HepG2 (cell line): Measurements from ENCODE around the gene ANKRD44. TPM values are rescaled to one million over a fixed set of nuclear protein-coding genes. Genes with fewer than 3 reads are reported as not detected.

Source experiments
- FIP1L1 ChIP-seq: fragments of 200-400 bp; formaldehyde crosslinking; IDR thresholded peaks from 2 replicates; pipeline ENCODE4 v1.6.1; 2018; ENCODE audit warnings: low read depth, mild to moderate bottlenecking, low read length, moderate library complexity, borderline replicate concordance; ENCODE audit not compliant: insufficient read depth
- GFI1 ChIP-seq: sonication (generic); formaldehyde crosslinking; IDR thresholded peaks from 2 replicates; pipeline ENCODE4 v1.5.0; 2020; ENCODE audit warnings: missing genetic modification reagents, mild to moderate bottlenecking, borderline replicate concordance
- KDM2A ChIP-seq: sonication (generic); formaldehyde crosslinking; IDR thresholded peaks from 2 replicates; pipeline ENCODE4 v1.4.0; 2020; ENCODE audit warnings: low read depth, missing genetic modification reagents, borderline replicate concordance
- ZFP41 ChIP-seq: sonication (generic); formaldehyde crosslinking; IDR thresholded peaks from 2 replicates; pipeline ENCODE4 v1.4.0; 2020; ENCODE audit warnings: mild to moderate bottlenecking, missing genetic modification reagents, borderline replicate concordance
- ZNF282 ChIP-seq: fragments of 450-650 bp; IDR thresholded peaks from 2 replicates; pipeline ENCODE4 v1.6.1; 2018; ENCODE audit not compliant: partially characterized antibody
- ZNF3 ChIP-seq: IDR thresholded peaks from 2 replicates; pipeline ENCODE4 v1.7.0; 2017; ENCODE audit warnings: inconsistent platforms
- polyA plus RNA-seq, 8 experiments: library from polyadenylated mRNA; depleted of rRNA in 3 of 8; stranded (reverse) in 7 of 8; unstranded in 1 of 8; fragments of >200 nt; fragmentation: Illumina TruSeq in 4 of 8; extraction: Trizol in 4 of 8; gene quantifications; 2 replicates each; pipeline versions ENCODE4 v1.2.1 to v1.2.3, GENCODE V29; 2011 to 2016; ENCODE audit warnings: low read depth in 4 of 8, missing spikeins in 1 of 8, mixed read lengths in 1 of 8; ENCODE audit not compliant: insufficient read depth in 1 of 8
- total RNA-seq, 5 experiments: library from RNA; depleted of rRNA; stranded (reverse); fragments of >200 nt; fragmentation: Illumina TruSeq; extraction: Trizol; gene quantifications; 2 replicates each; pipeline ENCODE4 v1.2.3, GENCODE V29; 2016; ENCODE audit warnings: low read depth in 1 of 5
- TF ChIP-seq, protein P1 (sequence below): sonication (generic); formaldehyde crosslinking; conservative IDR thresholded peaks from 2 replicates; pipeline ENCODE4 v1.4.0; 2020; ENCODE audit warnings: mild to moderate bottlenecking, missing genetic modification reagents, moderate library complexity
- TF ChIP-seq, protein P2 (sequence below): sonication (generic); formaldehyde crosslinking; IDR thresholded peaks from 2 replicates; pipeline ENCODE4 v1.4.0; 2020; ENCODE audit warnings: missing genetic modification reagents, borderline replicate concordance
- TF ChIP-seq, protein P3 (sequence below): sonication (generic); formaldehyde crosslinking; IDR thresholded peaks from 2 replicates; pipeline ENCODE4 v1.5.0; 2020; ENCODE audit warnings: mild to moderate bottlenecking, missing genetic modification reagents
- TF ChIP-seq, protein P4 (sequence below): sonication (generic); formaldehyde crosslinking; IDR thresholded peaks from 2 replicates; pipeline ENCODE4 v1.5.0; 2020; ENCODE audit warnings: mild to moderate bottlenecking, missing genetic modification reagents, borderline replicate concordance

The ANKRD44 gene
- total and polyA plus RNA-seq, 2 of the 13 experiments (the other 11 are each of a cell fraction or from before 2014, with no cell fraction given) = 0.04 to 0.11 TPM

DNA sequence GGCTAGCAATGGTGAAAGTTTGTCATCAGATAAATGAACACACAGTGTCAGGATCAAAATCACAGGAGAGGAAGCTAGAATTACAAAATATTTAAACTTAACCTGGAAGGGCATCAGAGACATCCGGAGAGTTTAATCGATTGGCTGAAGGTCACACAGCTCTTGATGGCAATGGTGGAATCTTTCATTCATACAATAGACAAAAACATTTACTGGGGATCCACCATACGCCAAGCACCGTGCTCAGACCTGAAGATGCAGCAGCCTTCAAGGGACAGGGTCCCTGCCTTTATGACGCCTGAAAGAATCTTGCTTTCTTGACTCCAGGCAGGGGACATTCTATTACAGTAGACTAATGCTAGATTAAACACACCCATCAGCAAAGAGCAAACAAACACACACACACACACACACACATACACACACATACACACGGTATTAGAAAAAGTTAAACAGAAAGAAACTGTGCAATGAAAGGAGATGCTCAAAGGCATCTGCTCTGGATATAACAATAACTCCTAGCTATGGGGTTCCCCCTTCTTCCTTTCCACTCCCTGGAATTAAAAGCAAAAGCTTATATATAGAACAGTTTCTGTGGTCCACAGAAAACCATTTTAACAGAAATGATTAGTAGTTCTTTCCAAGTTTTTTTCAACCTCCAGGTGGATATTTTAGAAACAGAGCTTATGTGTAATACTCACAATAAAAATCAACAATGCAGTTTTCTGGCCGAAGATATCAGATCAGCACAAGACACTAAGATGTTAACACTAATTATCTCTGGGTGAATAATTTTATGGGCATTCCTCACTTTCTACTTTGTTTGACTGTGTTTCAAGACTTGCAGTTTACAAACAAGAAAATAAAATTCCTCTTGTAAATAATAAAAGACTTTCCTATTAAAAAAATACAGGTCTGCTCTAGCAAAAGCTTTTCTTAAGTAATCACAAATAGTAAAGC, 151.7 kb downstream of the ANKRD44 start (continued):
- TF ChIP-seq, protein P1, sequence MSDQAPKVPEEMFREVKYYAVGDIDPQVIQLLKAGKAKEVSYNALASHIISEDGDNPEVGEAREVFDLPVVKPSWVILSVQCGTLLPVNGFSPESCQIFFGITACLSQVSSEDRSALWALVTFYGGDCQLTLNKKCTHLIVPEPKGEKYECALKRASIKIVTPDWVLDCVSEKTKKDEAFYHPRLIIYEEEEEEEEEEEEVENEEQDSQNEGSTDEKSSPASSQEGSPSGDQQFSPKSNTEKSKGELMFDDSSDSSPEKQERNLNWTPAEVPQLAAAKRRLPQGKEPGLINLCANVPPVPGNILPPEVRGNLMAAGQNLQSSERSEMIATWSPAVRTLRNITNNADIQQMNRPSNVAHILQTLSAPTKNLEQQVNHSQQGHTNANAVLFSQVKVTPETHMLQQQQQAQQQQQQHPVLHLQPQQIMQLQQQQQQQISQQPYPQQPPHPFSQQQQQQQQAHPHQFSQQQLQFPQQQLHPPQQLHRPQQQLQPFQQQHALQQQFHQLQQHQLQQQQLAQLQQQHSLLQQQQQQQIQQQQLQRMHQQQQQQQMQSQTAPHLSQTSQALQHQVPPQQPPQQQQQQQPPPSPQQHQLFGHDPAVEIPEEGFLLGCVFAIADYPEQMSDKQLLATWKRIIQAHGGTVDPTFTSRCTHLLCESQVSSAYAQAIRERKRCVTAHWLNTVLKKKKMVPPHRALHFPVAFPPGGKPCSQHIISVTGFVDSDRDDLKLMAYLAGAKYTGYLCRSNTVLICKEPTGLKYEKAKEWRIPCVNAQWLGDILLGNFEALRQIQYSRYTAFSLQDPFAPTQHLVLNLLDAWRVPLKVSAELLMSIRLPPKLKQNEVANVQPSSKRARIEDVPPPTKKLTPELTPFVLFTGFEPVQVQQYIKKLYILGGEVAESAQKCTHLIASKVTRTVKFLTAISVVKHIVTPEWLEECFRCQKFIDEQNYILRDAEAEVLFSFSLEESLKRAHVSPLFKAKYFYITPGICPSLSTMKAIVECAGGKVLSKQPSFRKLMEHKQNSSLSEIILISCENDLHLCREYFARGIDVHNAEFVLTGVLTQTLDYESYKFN (CRISPR knock-in tag) = peak; percentile 88
- TF ChIP-seq, protein P2, sequence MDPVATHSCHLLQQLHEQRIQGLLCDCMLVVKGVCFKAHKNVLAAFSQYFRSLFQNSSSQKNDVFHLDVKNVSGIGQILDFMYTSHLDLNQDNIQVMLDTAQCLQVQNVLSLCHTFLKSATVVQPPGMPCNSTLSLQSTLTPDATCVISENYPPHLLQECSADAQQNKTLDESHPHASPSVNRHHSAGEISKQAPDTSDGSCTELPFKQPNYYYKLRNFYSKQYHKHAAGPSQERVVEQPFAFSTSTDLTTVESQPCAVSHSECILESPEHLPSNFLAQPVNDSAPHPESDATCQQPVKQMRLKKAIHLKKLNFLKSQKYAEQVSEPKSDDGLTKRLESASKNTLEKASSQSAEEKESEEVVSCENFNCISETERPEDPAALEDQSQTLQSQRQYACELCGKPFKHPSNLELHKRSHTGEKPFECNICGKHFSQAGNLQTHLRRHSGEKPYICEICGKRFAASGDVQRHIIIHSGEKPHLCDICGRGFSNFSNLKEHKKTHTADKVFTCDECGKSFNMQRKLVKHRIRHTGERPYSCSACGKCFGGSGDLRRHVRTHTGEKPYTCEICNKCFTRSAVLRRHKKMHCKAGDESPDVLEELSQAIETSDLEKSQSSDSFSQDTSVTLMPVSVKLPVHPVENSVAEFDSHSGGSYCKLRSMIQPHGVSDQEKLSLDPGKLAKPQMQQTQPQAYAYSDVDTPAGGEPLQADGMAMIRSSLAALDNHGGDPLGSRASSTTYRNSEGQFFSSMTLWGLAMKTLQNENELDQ (CRISPR knock-in tag) = no peak
- TF ChIP-seq, protein P3, sequence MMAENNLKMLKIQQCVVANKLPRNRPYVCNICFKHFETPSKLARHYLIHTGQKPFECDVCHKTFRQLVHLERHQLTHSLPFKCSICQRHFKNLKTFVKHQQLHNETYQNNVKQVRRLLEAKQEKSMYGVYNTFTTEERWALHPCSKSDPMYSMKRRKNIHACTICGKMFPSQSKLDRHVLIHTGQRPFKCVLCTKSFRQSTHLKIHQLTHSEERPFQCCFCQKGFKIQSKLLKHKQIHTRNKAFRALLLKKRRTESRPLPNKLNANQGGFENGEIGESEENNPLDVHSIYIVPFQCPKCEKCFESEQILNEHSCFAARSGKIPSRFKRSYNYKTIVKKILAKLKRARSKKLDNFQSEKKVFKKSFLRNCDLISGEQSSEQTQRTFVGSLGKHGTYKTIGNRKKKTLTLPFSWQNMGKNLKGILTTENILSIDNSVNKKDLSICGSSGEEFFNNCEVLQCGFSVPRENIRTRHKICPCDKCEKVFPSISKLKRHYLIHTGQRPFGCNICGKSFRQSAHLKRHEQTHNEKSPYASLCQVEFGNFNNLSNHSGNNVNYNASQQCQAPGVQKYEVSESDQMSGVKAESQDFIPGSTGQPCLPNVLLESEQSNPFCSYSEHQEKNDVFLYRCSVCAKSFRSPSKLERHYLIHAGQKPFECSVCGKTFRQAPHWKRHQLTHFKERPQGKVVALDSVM (CRISPR knock-in tag) = no peak
- TF ChIP-seq KDM2A (CRISPR knock-in tag) = no peak
- 0 out of 2 replicates have a peak, but pooled peaks have one; percentile 45 for TF ChIP-seq ZNF3 (CRISPR knock-in tag)
- no peak for TF ChIP-seq ZFP41 (CRISPR knock-in tag)
- TF ChIP-seq, protein P4, sequence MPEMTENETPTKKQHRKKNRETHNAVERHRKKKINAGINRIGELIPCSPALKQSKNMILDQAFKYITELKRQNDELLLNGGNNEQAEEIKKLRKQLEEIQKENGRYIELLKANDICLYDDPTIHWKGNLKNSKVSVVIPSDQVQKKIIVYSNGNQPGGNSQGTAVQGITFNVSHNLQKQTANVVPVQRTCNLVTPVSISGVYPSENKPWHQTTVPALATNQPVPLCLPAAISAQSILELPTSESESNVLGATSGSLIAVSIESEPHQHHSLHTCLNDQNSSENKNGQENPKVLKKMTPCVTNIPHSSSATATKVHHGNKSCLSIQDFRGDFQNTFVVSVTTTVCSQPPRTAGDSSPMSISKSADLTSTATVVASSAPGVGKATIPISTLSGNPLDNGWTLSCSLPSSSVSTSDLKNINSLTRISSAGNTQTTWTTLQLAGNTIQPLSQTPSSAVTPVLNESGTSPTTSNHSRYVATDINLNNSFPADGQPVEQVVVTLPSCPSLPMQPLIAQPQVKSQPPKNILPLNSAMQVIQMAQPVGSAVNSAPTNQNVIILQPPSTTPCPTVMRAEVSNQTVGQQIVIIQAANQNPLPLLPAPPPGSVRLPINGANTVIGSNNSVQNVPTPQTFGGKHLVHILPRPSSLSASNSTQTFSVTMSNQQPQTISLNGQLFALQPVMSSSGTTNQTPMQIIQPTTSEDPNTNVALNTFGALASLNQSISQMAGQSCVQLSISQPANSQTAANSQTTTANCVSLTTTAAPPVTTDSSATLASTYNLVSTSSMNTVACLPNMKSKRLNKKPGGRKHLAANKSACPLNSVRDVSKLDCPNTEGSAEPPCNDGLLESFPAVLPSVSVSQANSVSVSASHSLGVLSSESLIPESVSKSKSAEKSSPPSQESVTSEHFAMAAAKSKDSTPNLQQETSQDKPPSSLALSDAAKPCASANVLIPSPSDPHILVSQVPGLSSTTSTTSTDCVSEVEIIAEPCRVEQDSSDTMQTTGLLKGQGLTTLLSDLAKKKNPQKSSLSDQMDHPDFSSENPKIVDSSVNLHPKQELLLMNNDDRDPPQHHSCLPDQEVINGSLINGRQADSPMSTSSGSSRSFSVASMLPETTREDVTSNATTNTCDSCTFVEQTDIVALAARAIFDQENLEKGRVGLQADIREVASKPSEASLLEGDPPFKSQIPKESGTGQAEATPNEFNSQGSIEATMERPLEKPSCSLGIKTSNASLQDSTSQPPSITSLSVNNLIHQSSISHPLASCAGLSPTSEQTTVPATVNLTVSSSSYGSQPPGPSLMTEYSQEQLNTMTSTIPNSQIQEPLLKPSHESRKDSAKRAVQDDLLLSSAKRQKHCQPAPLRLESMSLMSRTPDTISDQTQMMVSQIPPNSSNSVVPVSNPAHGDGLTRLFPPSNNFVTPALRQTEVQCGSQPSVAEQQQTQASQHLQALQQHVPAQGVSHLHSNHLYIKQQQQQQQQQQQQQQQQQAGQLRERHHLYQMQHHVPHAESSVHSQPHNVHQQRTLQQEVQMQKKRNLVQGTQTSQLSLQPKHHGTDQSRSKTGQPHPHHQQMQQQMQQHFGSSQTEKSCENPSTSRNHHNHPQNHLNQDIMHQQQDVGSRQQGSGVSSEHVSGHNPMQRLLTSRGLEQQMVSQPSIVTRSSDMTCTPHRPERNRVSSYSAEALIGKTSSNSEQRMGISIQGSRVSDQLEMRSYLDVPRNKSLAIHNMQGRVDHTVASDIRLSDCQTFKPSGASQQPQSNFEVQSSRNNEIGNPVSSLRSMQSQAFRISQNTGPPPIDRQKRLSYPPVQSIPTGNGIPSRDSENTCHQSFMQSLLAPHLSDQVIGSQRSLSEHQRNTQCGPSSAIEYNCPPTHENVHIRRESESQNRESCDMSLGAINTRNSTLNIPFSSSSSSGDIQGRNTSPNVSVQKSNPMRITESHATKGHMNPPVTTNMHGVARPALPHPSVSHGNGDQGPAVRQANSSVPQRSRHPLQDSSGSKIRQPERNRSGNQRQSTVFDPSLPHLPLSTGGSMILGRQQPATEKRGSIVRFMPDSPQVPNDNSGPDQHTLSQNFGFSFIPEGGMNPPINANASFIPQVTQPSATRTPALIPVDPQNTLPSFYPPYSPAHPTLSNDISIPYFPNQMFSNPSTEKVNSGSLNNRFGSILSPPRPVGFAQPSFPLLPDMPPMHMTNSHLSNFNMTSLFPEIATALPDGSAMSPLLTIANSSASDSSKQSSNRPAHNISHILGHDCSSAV (CRISPR knock-in tag) = no peak
- TF ChIP-seq FIP1L1 = no peak
- peak; percentile 66 for TF ChIP-seq GFI1 (CRISPR knock-in tag)
- TF ChIP-seq ZNF282 = no peak
